Measurements from ENCODE around the gene BANK1.

Gene BANK1

DNA sequence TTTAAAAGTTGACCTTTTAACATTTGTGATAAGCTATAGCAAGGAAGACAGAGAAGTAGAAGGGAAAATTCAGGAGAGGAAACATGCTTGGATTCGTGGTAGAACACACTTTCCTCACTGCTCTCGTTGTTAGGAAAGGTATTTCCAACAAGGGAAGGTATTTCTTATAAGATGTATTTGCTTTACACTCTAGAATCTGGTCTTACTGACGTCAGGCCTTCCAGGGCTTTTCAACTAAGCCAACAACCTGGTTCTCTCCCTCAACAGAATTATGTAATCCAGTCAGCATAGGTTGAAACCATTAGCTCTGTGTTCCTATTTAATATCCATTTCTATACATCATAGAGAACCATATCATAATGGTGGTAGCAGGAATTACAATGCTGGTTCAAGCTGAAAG, 312.8 kb downstream of the BANK1 start:
- DNase-seq (ENCODE audit: insufficient read length, low spot score), result no peak

DNA sequence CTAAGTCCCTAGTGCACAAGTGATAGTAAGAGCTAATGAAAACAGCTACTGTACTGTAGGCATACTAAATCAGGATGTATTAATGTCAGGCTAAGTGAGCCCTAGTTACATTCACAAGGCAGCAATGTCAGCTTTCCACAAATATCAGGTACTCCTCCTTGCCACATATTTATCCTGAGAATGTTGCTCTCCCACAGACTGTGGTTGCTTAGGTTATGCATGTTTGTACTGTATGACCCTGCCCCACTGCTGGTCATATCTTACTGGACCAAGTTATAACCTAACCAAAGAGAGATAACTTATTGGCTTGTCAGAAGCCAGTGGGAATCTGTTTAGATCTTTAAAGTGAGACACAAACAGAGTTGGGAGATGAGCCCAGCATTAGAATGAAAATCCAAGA, 313.7 kb downstream of the BANK1 start:
- FAIRE-seq, result no peak
- TF ChIP-seq, protein P1, sequence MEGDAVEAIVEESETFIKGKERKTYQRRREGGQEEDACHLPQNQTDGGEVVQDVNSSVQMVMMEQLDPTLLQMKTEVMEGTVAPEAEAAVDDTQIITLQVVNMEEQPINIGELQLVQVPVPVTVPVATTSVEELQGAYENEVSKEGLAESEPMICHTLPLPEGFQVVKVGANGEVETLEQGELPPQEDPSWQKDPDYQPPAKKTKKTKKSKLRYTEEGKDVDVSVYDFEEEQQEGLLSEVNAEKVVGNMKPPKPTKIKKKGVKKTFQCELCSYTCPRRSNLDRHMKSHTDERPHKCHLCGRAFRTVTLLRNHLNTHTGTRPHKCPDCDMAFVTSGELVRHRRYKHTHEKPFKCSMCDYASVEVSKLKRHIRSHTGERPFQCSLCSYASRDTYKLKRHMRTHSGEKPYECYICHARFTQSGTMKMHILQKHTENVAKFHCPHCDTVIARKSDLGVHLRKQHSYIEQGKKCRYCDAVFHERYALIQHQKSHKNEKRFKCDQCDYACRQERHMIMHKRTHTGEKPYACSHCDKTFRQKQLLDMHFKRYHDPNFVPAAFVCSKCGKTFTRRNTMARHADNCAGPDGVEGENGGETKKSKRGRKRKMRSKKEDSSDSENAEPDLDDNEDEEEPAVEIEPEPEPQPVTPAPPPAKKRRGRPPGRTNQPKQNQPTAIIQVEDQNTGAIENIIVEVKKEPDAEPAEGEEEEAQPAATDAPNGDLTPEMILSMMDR (IDR thresholded peaks at IDR 0.05; ENCODE audit: insufficient read depth, missing control alignments), result no peak

More for the DNA sequence above, 312.8 kb downstream of the BANK1 start:
- TF ChIP-seq, protein P1 (IDR thresholded peaks at IDR 0.05; ENCODE audit: insufficient read depth, missing control alignments), result no peak
- no peak for FAIRE-seq

DNA sequence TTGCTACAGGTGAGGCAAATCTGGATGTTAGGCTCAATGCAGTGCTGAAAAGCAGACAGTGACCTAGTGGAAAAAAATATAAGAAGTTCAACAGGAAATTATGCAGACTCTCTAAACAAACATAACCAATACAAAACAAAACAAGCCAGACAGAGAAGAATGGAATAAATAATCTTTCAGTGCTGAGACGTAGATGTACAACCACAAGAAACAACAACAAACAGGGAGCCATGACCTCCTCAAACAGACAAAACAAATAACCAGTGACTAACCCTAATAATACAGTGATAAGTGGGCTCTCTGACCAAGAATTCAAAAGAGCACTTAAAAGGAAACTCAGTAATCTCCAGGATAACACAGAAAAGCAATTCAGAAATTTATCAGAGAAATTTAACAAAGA, 315.5 kb downstream of the BANK1 start:
- FAIRE-seq, result no peak
- TF ChIP-seq, protein P1 (IDR thresholded peaks at IDR 0.05; ENCODE audit: insufficient read depth, missing control alignments), result no peak
- no peak for DNase-seq (ENCODE audit: insufficient read length, low spot score)

More for the DNA sequence above, 313.7 kb downstream of the BANK1 start:
- no peak for DNase-seq (ENCODE audit: insufficient read length, low spot score)

DNA sequence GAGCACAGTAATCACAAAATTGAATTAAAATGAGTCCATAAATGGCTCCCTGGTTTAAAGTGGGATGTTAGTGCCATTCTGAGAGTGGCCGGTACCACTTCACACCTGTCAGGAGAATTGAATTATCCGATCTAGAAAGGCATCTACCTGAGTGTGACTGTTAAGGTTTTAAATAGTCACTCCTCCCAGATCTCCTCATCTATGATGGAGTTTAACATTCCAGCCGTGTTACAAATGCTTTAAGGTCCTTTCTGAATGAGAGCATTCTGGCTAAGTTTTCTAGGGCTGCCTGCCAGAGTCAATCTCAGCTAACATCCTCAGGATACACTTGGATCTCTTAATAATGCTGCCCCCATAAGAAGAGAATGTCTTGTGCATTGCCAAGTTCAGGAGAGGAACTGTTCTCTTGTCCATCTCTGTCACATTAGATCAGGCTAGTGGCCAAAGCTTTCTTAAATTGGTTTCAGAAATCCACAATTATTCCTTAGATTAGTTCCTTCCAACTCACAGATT, 323.6 kb downstream of the BANK1 start:
- no peak for FAIRE-seq
- TF ChIP-seq, protein P1 (IDR thresholded peaks at IDR 0.05; ENCODE audit: insufficient read depth, missing control alignments), result no peak
- DNase-seq (ENCODE audit: insufficient read length, low spot score), result no peak

DNA sequence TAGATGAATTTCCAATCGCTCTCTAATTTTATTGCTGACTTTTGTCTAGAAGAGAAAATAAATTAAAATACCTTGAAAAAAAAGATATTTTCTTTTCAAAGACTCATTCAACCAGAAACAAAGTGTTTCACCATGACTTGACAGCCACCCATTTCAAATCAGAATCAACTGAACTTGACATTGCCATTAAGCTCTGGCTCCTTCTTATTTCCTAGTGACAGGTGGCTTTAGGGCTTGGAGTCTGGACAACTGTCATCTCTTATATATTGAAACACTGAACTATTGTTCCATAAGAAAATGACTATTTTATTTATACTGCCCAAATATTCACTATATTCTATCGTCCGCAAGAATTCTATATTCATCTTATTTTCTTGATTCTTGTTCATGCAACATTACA, 325.6 kb downstream of the BANK1 start:
- TF ChIP-seq, protein P1 (IDR thresholded peaks at IDR 0.05; ENCODE audit: insufficient read depth, missing control alignments), result no peak
- DNase-seq (ENCODE audit: insufficient read length, low spot score) (no peak), FAIRE-seq (no peak)

DNA sequence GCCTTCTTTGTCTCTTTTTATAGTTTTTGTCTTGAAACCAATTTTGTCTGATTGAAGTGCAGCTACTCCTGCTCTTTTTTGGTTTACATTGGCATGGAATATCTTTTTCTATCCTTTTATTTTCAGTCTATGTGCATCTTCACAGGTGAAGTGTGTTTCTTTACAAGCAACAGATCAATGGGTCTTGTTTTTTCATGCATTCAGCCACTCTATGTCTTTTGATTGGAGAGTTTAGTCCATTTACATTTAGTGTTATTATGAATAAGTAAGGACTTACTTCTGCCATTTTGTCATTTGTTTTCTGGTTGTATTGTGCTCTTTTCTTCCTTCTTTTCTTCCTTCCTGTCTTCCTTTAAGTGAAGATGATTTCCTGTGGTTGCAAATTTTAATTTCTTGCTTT, 330.3 kb downstream of the BANK1 start:
- no peak for DNase-seq (ENCODE audit: insufficient read length, low spot score)
- TF ChIP-seq, protein P1 (IDR thresholded peaks at IDR 0.05; ENCODE audit: insufficient read depth, missing control alignments), result no peak
- FAIRE-seq, result no peak
